SH-SY5Y (cell line): Measurements from ENCODE around the gene NCAPD2.

Experiments
- GATA2 ChIP-seq: IDR thresholded peaks from 2 replicates; pipeline ENCODE4 v1.6.1; 2011; ENCODE audit warnings: mild to moderate bottlenecking, low read depth, low read length
- GATA3 ChIP-seq: IDR thresholded peaks from 2 replicates; pipeline ENCODE4 v1.6.1; 2011; ENCODE audit warnings: low read depth, mild to moderate bottlenecking, low read length, moderate library complexity

DNA sequence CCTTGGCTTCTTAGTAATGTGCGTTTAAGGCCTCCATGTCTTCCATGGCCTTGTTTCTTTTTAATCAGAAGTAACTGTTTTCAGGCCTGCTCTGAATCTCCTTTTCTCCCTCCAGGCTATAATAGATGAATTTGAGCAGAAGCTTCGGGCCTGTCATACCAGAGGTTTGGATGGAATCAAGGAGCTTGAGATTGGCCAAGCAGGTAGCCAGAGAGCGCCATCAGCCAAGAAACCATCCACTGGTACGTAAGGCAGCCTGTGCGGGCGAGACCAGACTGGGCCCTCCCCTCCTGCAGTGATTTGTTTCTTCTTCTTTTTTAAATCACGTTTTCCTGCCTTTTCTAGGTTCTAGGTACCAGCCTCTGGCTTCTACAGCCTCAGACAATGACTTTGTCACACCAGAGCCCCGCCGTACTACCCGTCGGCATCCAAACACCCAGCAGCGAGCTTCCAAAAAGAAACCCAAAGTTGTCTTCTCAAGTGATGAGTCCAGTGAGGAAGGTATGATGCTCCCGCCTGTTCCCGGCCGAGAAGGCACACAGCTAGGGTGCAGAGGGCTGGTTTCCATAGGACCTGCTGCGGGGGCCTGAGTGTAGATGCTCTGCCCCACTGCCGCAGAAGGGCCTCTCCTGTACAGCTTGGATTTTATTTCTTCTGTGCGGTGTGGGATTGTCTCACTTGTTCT, 36.8 kb downstream of the NCAPD2 start:
- TF ChIP-seq GATA2 (no peak), GATA3 (no peak)
